Stimulated activated CD4-positive, alpha-beta T cell treated with anti-CD3 and anti-CD28 coated beads, Interleukin-4, amount 100 ng/mL, for 48 hours (primary cell): Measurements from ENCODE around the gene APMAP.

ENCODE experiments used
- DNase-seq, 2 donors: peaks; one replicate each; pipeline ENCODE4 v3.0.0-alpha.2; 2020; ENCODE audit warnings: low read depth in 2 of 2

The APMAP gene

DNA sequence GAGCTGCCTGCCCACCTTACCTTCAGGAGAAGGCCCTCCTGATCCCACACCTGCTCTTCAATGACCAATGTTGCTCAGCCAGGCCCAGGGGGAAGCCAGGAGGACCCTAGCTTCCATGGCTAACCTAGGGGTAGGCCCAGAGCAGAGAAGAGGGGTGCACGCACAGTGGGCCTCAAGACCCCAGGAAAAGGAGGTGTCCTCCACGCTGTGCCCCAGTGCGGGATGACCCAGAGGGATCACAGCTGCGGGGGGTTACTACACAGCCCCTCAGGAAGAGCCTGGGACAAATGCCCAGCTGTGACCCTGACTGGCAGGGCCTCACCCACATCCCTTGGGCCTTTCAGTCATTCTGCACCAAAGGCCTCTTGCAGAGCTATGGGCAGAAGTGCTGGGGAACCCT, 31.6 kb upstream of the APMAP start:
- DNase-seq = no peak

DNA sequence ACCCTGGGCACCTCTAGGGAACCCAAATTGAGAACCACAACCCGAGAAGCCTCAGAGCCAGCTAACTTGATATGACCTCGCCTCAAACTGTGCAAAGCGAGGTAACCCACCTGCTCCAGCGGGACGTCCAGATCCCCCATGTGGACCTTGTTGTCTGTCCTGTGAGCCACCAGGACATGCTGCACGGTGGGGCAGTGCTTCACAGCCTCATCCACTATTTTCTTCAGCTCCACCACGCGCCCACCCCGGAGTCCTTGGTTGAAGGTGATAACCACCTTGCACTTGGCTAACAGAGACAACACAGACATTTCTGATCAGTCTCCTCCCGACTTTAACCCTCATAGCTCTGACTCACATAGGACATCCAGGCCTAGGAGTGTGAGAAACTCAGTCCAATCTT, 30.8 kb upstream of the APMAP start:
- no peak for DNase-seq

DNA sequence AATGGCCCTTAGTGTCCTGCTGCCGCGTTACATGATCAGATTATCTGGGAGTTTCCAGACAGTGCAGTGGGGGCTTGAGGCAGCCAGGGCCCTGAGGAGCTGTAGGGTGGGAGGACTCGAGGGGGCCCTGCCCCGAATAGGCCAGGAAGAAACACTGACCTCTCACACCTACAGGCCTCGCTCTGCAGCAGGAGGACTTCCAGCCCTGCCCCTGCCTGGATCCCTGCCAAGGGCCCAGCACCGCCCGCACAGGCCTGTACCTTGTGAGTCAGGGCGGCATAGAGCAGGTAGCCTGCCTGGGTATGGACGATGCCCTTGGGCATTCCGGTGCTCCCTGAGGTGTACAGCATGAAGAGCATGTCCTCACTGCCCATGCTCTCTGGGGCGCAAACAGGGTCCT, 30.1 kb upstream of the APMAP start:
- DNase-seq = no peak

DNA sequence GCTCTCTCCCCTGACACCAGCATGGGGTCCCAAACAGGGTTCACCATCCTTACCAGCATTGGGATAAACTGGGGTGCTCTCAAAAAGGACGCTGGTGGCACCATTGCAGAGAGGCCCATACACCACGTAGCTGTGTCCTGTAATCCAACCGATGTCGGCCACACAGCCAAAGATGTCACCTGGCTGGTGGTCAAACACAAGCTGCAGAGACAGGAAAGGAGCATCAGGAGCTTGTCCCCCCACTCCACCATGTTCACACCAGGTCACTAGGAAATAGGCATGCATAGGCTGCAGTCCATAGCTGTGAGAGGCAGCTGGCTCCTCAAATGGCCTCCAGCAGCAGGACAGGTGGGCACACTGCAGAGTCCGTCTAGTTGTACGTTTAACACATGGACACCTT, 28.8 kb upstream of the APMAP start:
- DNase-seq = no peak

DNA sequence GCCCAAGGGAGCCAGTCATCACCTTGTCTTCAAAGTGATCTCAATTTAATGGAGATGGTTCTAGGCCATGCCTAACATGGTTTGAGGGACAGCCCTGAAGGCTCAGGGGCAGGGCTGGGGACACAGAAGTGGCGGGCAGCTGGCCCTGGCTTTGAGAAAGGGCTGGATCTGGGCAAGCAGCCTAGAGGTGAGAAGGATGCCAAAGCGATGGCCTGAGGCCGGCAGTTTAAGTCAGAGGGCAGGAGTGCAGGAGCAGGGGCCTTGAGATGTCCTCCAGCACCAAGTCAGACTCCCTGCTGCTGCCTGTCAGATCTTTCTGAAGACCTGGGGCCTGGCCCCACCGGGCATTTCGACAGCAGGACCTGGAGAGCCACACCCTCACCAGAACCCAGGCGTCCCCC, 28.4 kb upstream of the APMAP start:
- no peak for DNase-seq

DNA sequence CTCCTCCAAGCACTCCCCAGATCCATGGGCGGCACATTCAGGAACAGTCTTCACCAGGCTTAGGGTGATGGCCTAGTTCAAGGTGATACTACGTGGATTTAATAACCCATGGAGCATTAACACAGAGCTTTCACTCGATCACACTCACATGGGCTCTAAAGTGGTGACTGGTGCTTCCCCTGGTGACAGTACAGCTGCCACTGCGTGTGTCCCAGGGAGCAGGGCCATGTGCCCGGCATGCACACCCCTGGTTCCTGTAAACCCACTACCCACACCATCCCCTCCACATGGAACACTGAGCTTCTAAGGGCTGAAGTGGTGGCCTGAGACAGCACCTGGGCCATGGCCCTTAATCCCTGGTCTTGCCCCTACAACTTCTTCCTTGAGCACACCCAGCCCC, 27.8 kb upstream of the APMAP start:
- DNase-seq = no peak

DNA sequence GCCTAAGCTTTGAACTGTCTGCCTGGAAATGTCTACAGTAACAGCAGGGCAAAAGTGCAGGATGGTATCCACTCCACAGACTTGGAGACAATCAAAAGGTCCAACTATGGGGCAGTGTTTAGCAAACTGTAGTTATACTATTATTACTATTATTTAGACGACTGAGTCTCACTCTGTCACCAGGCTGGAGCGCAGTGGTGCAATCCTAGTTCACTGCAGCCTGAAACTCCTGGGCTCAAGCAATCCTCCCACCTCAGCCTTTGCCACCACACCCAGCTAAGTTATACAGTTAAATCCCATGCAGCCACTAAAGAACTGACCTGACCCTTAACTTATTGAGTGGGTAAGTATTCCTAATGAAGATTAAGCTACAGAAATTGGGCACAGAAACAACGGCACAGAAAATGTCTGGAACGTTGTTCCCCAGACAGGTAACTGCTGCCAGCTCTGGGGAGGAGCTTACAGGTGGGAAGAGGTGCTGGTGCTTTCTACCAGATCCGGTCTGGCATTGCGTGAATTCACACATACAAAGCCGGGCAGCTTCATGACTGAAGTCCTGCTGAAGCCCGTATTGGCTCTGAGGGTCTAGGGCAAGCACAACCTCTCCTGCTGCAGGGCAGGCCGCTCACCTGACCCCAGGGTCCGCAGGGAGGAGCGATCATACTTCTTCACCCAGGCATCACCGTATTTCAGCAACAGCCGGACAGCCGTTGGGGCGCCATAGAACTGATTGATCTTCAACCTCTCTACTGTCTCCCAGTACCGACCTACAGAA, 27.0 kb upstream of the APMAP start:
- DNase-seq = no peak

DNA sequence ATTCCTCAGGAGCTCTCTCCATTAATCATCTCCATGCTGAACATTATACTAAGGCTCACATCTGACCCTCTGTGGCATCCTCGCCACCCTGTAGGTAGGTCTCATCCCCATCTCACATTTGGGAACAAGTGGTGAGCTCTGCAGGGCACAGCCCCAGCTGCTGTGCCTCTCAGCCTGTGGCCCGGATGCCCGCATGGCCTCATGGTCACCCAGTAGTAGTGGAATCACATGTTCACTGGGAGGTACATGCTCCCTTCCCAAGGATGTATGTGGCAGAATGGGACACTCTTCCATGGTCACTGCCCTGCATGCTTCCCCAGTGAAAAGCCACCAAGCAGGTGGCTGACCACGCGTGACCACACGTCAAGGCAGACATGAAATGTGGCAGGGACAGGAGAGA, 26.3 kb upstream of the APMAP start:
- DNase-seq = no peak

DNA sequence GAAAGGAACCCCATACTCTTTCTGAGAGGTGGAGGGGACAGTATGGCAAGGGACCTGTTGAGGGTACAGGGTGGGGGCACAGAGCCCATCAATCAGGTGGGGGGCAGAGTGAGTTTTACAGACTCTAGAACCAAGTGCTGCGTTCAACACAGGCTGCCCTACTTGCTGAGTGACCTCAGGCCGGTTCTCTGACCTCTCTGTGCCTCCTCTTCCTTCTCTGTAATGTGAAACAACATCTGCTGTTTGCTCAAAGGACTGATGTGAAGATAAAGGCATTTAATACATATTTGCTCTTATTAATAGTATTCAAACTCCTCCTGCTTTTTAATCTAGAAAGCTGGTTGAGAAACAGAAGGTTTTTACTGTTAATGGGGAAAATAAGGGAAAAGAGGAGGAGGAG, 25.9 kb upstream of the APMAP start:
- DNase-seq = no peak

DNA sequence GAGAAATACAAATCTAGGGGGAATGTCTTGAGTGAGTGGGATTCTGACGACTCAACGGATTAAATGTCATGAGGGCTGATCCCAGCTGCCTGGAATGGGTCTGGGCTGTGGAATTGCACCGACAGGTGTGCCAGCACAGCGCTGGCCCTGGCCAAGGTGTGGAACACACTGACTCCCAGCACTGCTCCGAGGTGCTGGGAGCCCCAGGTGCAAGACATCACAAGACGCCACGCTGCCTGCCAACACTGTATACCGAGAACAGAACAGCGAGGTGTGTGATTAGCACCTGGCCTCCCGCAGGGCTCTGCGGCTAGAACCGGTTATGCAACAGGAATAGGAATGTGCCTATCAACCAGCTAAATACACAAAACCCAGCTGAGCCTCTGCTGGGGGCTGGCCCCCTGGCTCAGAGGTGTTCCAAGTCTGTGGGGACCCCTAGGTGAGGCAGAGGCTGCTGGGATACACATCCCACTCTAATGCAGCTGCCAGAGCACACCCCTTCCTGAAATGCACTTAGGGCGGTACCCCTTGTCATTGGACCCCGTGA, 24.8 kb upstream of the APMAP start:
- no peak for DNase-seq

DNA sequence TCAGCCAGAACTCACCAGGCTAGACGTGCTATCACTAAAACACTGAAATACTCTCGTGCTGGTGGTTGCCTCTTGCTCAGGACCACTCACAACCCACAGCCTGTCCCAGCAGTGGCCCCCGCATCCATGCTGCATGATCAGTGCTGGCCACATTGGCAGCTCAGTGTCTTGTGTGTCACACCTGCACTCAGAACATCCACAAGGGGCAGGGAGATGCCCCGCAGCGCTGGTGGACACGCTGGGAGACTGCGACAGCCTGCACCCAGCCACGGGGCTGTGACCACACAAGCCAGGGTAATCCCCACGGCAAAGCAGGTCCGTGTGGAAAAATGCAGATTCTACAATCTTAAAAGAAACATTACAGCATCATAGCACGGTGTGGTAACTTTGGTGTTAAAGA, 23.9 kb upstream of the APMAP start:
- DNase-seq = no peak

DNA sequence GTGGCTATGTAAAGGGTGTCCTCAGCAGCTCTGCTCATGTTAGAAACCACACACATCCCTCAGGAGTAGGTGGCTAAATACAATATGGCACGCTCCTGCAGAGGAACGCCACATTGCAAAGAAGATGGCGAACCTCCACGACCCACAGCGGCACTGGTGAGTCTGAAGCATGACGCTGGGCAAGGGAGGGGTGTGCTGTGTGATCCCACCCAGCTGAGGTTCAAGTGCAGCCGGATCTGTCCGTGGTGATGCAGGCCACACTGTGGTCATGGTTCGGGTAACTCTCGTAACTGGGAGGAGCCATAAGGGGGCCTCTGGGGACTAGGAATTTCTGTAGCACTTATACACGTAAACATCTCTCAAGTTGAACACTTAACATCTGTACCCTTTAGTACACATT, 23.4 kb upstream of the APMAP start:
- DNase-seq = no peak

DNA sequence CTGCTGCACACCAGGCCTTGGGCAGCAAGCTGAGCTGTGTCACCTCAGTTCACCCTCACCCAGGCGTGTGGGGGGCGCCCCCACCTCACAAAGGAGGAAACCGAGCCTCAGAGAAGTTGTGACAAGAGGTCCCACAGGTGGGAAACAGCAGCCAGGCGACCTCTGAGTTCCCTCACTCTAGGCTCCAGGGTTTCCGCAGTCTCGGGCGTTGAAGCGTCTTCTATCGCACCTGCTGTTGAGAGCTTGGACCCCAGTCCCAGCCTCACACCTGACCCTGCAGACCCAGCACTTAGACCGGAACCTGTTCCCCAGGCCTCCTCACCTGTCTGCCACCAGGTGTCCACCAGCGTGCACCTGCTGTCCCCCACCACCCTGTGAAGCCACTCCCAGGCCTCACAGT, 22.3 kb upstream of the APMAP start:
- DNase-seq = no peak

DNA sequence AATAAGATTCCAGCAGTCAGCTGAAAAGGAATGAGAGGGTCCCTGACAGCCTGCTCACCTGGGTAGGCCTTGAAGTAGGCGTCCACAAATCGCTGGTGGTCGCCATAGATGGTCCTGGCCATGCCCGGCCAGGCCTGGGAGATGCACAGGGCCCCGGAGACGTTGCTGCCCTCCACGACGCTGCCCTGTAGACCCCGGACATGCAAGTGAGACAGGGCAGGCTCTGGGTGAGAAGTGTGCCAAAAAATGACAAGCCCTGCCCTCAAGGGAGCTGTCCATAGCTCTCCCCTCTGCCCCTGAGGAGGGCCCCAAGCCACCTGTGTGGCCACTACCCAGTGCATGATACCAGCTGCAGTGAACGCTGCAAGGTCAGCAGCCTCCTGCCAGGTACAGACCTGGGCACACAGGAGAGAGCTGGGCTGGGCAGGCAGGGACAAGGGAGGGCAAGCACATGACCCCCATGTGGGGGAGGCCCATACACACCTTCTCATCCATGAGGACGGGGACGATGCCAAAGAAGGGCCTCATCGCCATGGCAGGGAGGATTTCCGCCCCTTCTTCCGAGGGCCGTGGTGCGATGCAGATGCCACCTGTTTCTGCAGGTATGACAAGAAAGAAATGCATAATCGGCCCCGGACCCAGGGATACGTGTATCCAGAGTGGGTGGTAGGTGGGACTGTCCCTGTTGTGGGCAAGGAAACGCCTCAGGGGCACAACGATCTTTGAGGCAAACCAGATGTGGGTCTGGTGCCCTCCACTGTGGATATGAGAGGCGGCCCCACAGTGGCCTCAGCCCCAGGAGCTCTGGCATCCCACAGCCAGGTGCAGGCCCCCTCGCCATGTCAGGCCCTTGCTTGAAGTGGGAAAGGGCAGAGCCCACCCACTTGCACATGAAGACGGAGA, 21.2 kb upstream of the APMAP start:
- DNase-seq = no peak

DNA sequence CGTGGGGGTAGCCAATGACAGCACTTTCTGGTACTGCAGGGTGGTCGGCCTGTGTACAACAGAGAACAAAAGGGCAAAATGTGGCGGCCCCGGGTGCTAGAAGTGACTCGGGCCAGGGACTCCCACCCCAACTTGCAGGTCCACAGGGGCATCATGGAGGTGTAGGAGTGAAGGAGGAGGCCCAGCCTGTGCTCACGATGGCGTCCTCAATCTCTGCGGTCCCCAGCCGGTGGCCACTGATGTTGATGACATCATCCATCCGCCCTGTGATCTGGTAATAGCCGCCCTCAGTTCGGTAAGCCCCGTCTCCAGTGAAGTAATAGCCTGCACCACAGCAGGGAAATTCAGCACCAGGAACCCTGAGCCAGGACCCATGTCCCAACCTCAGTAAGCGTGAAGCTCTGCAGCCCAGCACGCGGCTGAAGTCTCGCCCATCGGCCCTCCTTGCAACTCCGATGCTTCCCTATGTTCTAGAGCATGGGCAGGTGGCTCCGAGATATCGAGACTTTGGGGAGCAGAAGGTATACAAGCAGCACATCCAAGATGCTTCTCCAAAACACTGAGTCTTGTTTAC, 20.2 kb upstream of the APMAP start:
- DNase-seq = no peak

DNA sequence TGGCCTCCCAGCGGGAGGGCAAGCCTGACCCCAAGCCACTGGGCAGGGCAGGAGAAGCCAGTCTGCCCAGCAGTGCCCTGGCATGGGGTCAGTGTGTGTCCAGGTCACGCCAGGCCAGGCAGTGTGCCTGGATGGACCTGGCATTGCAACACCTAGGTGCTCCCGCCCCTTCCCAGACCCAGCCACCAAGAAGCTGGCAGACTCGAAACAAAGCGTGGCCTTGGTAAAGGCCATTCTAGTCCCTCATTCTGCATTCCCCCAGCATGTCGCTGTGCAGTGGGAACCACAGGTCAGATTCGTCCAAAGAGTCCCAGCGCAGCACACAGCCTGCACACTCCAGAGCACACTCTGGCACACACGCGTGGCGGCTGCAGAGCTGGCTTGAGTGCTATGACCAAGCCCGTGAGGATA, 19.3 kb upstream of the APMAP start:
- DNase-seq = no peak

DNA sequence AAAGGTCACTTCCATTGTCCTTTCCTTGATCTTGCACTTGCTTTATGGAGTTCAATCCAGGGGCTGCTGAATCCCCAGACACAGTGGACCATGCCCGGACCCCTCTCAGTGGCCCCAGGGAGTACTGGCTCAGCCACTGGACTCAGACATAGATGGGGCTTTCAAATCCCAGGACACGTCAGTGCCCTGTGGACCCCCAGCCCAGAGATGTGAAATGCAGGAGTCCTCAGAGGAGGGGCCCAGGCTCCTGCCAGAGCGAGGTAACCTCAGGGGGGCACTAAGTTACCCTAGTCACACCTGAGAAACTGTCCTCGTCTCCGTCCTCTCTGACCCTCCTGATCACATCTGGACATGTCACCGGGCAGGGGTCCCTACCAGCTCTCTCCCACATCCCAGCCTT, 18.7 kb upstream of the APMAP start:
- no peak for DNase-seq

DNA sequence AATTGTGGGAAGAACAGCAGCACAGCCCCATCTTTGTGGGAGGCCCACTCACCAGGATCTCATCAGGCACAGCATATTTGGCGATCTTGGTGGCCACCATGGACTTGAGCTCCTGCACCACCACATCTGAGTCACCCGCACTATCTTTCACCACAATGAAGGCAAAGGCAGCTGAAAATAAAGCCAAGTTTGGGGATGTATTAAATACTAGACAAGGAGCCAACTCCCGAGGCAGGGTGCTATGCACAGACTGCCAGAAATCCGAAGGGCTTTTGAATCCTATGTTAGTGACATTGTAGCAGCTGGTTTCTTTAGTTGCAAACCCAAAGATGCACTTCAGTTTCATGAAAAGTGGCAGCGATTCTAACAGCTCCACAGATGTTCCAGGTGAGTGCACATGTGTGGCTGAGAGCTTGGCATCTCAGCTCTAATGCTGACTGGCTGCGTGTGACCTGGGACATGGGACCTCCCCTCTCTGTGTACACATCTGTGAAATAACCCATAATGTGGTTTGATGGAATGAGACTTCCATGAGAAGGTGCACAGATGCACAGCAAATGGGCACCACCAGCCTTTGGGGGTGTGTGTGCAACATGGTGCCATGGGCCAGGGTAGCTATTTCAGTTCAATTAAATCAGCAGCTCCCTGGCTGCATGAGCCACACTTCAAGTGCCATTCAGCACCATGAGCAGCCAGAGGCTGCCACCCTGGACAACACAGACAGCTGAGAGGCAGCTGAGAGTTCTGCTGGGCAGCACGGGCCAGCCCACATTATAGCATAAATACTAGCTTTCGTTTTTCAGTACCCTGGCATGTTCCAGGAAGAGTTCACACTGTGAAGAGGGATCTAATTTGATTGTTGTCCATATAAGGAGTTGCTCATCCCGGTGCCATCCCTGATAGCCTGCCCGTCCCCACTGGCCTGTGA, 16.9 kb upstream of the APMAP start:
- DNase-seq = no peak

DNA sequence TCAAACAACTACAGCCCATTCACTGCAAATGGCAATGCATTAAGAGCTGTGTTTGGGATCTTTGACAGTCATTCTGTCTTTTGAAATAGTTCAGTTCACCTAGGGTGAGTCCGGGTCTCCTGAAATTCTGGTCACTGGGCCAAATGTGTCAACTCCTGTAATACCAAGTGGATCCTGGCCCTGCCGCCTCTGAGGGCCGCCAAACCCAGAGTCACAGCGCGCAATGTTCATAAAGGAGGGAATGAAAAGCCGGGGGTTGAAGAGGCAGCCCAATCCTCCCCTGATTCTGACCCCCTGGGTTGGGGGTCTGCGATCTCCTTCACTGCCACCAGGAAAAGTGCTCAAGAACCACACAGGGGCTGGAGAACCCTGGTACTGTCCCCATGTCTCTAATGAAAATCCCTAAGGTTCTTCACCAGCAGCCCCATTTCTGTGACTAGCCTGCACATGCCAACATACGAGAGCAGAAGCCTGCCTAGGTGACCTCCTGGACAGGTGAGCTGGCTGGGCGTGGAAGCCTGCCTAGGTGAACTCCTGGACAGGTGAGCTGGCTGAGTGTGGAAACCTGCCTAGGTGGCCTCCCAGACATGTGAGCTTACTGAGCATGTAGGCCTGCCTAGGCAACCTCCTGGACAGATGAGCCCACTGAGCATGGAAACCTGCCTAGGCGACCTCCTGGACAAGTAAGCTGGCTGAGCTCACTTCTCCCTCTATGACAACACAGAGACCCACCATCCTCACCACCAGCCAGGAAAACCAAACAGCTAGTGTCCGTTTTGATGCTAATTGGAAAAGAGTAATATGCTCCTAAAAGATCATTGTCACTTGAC, 16.1 kb upstream of the APMAP start:
- DNase-seq = no peak

DNA sequence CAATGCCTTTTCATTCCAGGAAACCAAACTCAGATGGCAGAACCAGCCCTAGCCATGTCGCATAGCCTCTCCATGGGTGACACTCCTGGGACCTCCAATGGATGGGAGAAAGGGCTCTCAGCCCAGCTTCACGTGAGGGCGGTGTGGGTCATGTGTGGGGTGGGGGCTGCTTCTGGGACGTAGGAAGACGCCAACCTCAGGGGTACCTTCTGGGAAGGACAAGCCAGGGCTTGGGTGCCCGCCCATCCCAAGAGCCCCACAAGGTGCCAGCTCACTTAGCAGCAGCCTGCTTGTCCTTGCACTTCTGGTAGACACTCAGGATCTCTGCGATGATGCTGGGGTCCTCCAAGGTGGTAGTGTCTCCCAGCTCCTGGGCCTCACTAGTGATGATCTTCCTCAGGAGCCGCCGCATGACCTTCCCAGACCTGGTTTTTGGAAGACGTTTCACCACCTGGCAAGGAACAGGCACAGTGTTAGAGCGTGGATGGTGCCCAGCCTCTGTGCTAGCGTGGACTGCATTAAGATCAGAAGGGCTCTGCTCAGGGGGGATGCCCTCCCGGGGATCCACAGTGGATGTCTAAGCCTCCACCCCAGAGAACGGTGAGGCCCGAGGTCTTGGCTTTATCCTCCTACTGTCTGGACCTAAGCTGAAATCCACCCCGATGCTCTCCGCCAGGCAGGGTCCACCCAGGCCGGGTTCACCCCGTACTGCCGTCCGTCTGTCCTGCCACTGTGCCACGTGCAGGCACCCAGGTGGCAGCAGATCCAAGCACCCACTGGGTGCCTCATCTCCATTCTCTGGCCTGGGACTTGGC, 15.1 kb upstream of the APMAP start:
- no peak for DNase-seq
